ENCODE measurements around the gene NAALADL1. TPM values are rescaled to one million over a fixed set of nuclear protein-coding genes. Genes with fewer than 3 reads are reported as not detected.

Gene NAALADL1
- total RNA-seq, 1 experiment from 2014 or later = 0.23 TPM

Small RNA genes lying within 50 kb of the gene (microRNA-seq; reads per million reads assigned to microRNA genes)
- not detected for gene MIR6879 (ENCODE audit: unreplicated experiment)

Other genes with a start within 250 kb of the NAALADL1 start
- gene MEN1, start 248.0 kb downstream of the NAALADL1 start, total RNA-seq (2021; ENCODE audit: unreplicated experiment) = 54.5 TPM
- 4.1 TPM for gene CDC42BPG, start 213.9 kb downstream of the NAALADL1 start, total RNA-seq (2021; ENCODE audit: unreplicated experiment)
- gene EHD1, start 179.9 kb downstream of the NAALADL1 start, total RNA-seq (2021; ENCODE audit: unreplicated experiment) = 186 TPM
- gene ATG2A, start 141.3 kb downstream of the NAALADL1 start, total RNA-seq (2021; ENCODE audit: unreplicated experiment) = 28.8 TPM
- gene PPP2R5B, start 133.9 kb downstream of the NAALADL1 start, total RNA-seq (2021; ENCODE audit: unreplicated experiment) = 14.0 TPM
- not detected for gene GPHA2, start 122.7 kb downstream of the NAALADL1 start, total RNA-seq (2021; ENCODE audit: unreplicated experiment)
- not detected for gene MAJIN, start 86.4 kb downstream of the NAALADL1 start, total RNA-seq (2021; ENCODE audit: unreplicated experiment)
- gene BATF2, start 61.6 kb downstream of the NAALADL1 start, total RNA-seq (2021; ENCODE audit: unreplicated experiment) = 1.6 TPM
- gene ARL2, start 44.4 kb downstream of the NAALADL1 start, total RNA-seq (2021; ENCODE audit: unreplicated experiment) = 177 TPM
- 51.5 TPM for gene SNX15, start 31.1 kb downstream of the NAALADL1 start, total RNA-seq (2021; ENCODE audit: unreplicated experiment)
- 55.6 TPM for gene SAC3D1, start 17.3 kb downstream of the NAALADL1 start, total RNA-seq (2021; ENCODE audit: unreplicated experiment)
- gene CDCA5, start 25.5 kb upstream of the NAALADL1 start, total RNA-seq (2021; ENCODE audit: unreplicated experiment) = 92.9 TPM
- 68.4 TPM for gene ZFPL1, start 25.7 kb upstream of the NAALADL1 start, total RNA-seq (2021; ENCODE audit: unreplicated experiment)
- gene VPS51, start 37.7 kb upstream of the NAALADL1 start, total RNA-seq (2021; ENCODE audit: unreplicated experiment) = 101 TPM
- gene TM7SF2, start 53.3 kb upstream of the NAALADL1 start, total RNA-seq (2021; ENCODE audit: unreplicated experiment) = 85.4 TPM
- gene ZNHIT2, start 59.1 kb upstream of the NAALADL1 start, total RNA-seq (2021; ENCODE audit: unreplicated experiment) = 27.1 TPM
- 1,001 TPM for gene FAU, start 63.6 kb upstream of the NAALADL1 start, total RNA-seq (2021; ENCODE audit: unreplicated experiment)
- 111 TPM for gene MRPL49, start 63.8 kb upstream of the NAALADL1 start, total RNA-seq (2021; ENCODE audit: unreplicated experiment)
- gene SYVN1, start 76.0 kb upstream of the NAALADL1 start, total RNA-seq (2021; ENCODE audit: unreplicated experiment) = 64.3 TPM
- not detected for gene SPDYC, start 111.7 kb upstream of the NAALADL1 start, total RNA-seq (2021; ENCODE audit: unreplicated experiment)
- gene CAPN1, start 123.4 kb upstream of the NAALADL1 start, total RNA-seq (2021; ENCODE audit: unreplicated experiment) = 256 TPM
- gene POLA2, start 203.4 kb upstream of the NAALADL1 start, total RNA-seq (2021; ENCODE audit: unreplicated experiment) = 39.0 TPM